Hematopoietic multipotent progenitor cell treated with erythropoietin and hydrocortisone succinate and interleukin-3 and kit ligand, for 6 days (in vitro differentiated cells): ENCODE results near the gene BCAS3.
"Not testable (repeated sequence)": the region's sequence is repeated elsewhere in the genome, so short reads cannot be mapped to it uniquely, and the experiment has no call there.

Source experiments
- DNase-seq: peaks from one replicate; pipeline ENCODE4 v3.0.0-alpha.2; 2015

BCAS3 gene

GRCh38 chr17:60804831-60805230, 127.2 kb downstream of the BCAS3 start:
- DNase-seq: no peak

GRCh38 chr17:60809421-60809820, 131.8 kb downstream of the BCAS3 start:
- DNase-seq: no peak

DNA sequence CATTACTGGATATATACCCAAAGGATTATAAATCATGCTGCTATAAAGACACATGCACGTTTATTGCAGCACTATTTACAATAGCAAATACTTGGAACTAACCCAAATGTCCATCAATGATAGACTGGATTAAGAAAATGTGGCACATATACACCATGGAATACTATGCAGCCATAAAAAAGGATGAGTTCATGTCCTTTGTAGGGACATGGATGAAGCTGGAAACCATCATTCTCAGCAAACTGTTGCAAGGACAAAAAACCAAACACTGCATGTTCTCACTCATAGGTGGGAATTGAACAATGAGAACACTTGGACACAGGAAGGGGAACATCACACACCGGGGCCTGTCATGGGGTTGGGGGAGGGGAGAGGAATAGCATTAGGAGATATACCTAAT, 137.3 kb downstream of the BCAS3 start:
- not testable (repeated sequence) for DNase-seq

DNA sequence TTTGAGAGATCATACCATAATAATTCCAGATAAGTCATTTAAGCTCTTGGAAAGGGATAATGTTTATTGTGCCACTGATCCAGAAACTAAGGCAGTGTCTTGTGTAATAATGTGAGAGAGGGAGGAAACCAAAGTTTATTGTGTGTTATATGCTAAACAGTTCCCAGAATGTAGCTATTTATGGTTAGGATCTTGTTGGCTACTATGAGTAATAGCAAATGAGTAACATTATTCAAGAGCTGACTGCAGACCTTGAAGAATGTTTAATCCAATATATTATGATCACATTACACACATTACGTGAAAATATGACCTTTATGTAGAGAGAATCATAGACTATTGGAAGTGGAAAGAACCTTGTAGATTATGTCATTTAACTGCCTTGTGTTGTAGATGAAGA, 139.5 kb downstream of the BCAS3 start:
- DNase-seq: no peak

GRCh38 chr17:60819447-60820130, 141.9 kb downstream of the BCAS3 start:
- peak; percentile 57 for DNase-seq

GRCh38 chr17:60823515-60823914, 145.9 kb downstream of the BCAS3 start:
- DNase-seq: no peak

- no peak for DNase-seq
Measured at GRCh38 chr17:60825351-60825750, 147.7 kb downstream of the BCAS3 start.

GRCh38 chr17:60827943-60828342, 150.3 kb downstream of the BCAS3 start:
- DNase-seq: no peak

- no peak for DNase-seq
Measured at GRCh38 chr17:60832151-60832585, 154.5 kb downstream of the BCAS3 start.

DNA sequence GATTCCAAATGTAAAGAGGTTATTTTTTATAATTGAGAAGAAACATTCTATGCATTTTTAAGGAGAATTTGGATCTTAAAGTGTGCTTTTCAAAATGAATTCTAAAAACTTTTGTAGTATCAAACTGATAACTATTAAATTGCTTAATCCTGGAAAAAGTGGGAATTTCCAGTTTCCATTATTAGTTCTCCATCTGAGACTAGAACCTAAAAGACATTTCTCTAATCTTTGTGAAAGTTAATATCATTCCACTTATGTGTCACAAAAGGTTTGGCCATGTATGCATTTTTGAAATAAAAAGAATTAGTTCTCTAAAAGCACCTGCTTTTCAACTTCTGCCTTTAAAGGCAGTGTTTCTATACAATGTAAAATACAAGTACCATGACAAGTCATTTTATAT, 155.0 kb downstream of the BCAS3 start:
- no peak for DNase-seq

- DNase-seq: no peak
Measured at GRCh38 chr17:60840456-60840855, 162.8 kb downstream of the BCAS3 start.

- DNase-seq: no peak
Measured at GRCh38 chr17:60845012-60845411, 167.4 kb downstream of the BCAS3 start.

DNA sequence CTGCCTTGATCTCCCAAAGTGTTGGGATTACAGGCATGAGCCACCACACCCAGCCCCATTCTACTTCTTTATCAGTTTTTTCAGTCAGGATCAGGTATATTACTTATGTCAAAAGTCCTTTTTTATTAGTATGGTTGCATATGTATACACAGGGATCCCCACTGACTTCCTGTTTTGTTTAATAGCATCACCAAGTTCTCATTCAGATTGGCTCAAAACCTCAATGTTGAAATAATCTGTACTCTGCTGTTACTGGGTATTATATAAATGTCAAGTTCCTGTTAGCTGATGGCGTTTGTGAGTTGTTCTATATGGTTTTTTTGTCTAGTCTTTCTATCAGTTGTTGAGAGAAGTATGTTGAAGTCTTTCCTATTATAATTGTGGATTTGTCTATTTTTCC, 168.5 kb downstream of the BCAS3 start:
- peak; percentile 17 for DNase-seq

DNA sequence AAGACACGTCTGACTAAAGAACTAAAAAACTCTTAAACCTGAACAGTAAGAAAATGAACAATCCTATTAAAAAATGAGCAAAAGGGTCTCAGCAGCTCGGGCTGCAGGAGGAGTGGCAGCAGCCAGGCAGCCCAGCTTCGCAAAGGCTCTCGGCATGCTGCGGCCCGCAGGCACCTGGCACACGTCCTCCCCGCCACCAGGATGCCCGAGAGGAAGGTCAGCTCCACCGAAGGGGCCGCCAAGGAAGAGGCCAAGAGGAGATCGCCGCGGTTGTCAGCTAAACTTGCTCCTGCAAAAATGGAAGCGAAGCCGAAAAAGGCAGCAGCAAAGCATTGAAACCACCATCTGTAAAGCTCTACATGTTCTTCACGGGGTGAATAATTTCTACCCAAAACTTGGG, 173.5 kb downstream of the BCAS3 start:
- DNase-seq: no peak

GRCh38 chr17:60857556-60858080, 180.0 kb downstream of the BCAS3 start:
- DNase-seq: no peak

- DNase-seq: no peak
Measured at GRCh38 chr17:60862482-60862881, 184.8 kb downstream of the BCAS3 start.

DNA sequence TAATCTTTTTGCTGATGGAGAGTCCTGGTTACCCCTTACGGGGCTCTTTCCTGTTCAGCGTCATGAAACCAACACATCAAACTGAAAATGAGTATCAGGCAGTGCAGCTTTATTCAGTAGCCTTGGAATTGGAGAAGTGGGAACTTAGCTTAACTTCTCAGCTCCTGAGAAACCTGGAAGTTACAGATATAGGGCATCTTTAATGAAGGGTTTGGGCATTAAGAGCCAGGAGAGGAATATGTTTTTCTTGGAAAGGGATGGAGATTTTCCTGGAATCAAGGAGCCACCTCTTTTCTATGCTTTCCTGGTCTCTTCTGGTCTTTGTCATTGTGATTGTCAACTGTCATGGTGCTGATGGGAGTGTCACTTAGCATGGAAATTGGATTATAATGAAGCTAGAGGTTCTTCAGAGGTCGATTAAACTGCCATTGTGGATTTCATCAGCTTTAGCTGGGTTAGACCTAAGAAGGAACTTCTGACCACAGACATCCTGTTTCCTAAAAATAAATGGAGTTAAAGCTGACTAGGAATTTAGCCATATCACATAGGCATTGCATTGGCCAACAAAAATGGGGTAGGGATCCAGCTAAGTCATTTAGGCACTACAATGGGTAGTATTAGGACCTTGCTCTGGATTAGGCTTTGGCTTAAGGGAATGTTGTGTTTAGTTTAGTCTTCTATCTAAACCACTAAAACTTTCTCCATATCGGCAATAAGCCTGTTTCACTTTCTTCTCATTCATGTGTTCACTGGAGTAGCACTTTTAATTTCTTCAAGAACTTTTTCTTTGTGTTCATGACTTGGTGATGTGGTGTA, 186.4 kb downstream of the BCAS3 start:
- peak; percentile 14 for DNase-seq

GRCh38 chr17:60864708-60865005, 187.0 kb downstream of the BCAS3 start:
- DNase-seq: no peak

GRCh38 chr17:60874772-60875171, 197.1 kb downstream of the BCAS3 start:
- DNase-seq: no peak

- DNase-seq: not testable (repeated sequence)
Measured at GRCh38 chr17:60886731-60887613, 209.3 kb downstream of the BCAS3 start.

GRCh38 chr17:60887614-60888028, 210.0 kb downstream of the BCAS3 start:
- no peak for DNase-seq

DNA sequence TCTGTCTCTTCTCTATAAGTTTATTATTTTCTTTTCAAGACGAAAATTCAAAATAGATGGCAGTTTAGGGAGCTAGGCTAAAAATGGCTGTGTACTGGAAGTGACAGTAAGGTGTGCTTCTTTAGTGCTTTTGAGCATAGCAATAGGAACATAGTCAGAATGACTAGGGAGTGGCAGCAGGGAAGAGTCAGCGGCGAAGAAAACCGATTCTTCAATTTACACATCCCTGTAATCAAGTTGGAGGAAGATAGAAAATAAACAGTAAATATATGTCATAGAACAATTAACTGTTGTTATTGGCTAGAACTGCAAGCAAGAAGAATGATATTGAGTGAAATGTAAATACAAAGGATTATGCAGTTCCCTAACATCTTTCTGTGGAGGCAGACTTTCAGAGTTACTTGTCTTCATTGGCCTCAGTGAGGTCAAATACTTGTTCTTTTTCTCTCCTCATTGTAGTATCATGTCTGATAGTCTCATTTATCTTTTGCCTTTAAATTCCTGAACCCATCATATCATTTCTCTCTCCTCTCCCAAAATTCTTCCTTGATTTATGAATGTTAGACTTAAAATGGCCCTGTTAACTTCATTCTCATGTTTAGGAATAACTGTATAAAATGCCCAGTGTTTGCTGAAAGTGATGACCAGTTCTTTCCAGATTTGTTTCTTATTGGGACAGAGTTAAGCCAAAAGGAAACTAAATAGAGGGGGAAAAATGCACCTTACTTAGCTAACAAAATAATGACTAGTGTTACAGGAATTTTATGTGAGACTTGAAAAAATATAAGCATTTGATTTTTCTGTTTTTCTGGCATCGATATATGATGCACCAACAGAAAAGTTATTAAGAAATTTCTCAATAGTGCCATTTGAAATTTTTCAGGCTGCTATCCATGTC, 211.4 kb downstream of the BCAS3 start:
- DNase-seq: no peak
